ENCODE results near the gene OR4K5.

OR4K5 gene, protein sequence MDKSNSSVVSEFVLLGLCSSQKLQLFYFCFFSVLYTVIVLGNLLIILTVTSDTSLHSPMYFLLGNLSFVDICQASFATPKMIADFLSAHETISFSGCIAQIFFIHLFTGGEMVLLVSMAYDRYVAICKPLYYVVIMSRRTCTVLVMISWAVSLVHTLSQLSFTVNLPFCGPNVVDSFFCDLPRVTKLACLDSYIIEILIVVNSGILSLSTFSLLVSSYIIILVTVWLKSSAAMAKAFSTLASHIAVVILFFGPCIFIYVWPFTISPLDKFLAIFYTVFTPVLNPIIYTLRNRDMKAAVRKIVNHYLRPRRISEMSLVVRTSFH

DNA sequence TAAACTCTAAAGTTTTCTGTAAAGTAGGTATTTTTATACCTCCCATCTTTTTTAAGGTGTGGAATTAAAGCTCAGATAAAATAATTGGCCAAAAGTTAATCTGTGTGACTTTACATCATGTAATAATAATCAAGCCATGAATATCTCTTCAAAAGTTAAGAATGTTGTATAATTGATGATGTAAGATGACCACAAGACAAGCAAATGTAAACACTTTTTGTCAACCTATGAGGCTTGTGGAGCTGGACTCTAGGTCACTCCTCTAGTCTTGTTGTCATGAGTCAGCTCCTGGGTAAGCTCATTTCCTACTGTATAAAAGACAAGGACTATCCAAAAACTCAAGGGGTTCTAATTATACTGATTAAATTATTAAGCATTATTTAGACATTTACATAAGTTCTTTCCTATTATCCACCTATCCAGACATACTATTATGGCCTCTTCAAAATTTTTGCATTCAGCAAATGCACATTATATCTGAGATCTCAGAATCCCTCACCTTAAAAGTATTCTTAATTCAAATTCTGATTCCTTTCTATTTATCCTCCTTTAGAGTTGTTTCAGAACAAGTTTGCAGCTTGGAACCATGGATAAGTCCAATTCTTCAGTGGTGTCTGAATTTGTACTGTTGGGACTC lies at the start of gene OR4K5:
OR4K5 (plus strand) TSS at position 587 of the 637 bp plus-strand sequence; CDS start at position 587, 0 bp downstream.
- TF ChIP-seq ZNF248 (tag by site-specific recombination; IDR thresholded peaks at IDR 0.05) = no peak
- no peak for TF ChIP-seq ZNF169 (tag by site-specific recombination; IDR thresholded peaks at IDR 0.05)
- no peak for TF ChIP-seq ZEB2 (tag by site-specific recombination; IDR thresholded peaks at IDR 0.05)
- TF ChIP-seq ZNF324 (tag by site-specific recombination; IDR thresholded peaks at IDR 0.05) = no peak
- no peak for TF ChIP-seq ZNF302 (tag by site-specific recombination; IDR thresholded peaks at IDR 0.05; ENCODE audit: low read depth)
- no peak for TF ChIP-seq KLF7 (tag by site-specific recombination; IDR thresholded peaks at IDR 0.05; ENCODE audit: borderline replicate concordance)
- no peak for TF ChIP-seq KLF9 (tag by site-specific recombination; IDR thresholded peaks at IDR 0.05; ENCODE audit: low read depth)
- no peak for TF ChIP-seq ZNF184 (tag by site-specific recombination; IDR thresholded peaks at IDR 0.05)
- no peak for TF ChIP-seq MEIS1 (CRISPR knock-in tag; IDR thresholded peaks at IDR 0.05; ENCODE audit: borderline replicate concordance)
- TF ChIP-seq ZNF585B (tag by site-specific recombination; IDR thresholded peaks at IDR 0.05) = no peak
- TF ChIP-seq, protein P1, sequence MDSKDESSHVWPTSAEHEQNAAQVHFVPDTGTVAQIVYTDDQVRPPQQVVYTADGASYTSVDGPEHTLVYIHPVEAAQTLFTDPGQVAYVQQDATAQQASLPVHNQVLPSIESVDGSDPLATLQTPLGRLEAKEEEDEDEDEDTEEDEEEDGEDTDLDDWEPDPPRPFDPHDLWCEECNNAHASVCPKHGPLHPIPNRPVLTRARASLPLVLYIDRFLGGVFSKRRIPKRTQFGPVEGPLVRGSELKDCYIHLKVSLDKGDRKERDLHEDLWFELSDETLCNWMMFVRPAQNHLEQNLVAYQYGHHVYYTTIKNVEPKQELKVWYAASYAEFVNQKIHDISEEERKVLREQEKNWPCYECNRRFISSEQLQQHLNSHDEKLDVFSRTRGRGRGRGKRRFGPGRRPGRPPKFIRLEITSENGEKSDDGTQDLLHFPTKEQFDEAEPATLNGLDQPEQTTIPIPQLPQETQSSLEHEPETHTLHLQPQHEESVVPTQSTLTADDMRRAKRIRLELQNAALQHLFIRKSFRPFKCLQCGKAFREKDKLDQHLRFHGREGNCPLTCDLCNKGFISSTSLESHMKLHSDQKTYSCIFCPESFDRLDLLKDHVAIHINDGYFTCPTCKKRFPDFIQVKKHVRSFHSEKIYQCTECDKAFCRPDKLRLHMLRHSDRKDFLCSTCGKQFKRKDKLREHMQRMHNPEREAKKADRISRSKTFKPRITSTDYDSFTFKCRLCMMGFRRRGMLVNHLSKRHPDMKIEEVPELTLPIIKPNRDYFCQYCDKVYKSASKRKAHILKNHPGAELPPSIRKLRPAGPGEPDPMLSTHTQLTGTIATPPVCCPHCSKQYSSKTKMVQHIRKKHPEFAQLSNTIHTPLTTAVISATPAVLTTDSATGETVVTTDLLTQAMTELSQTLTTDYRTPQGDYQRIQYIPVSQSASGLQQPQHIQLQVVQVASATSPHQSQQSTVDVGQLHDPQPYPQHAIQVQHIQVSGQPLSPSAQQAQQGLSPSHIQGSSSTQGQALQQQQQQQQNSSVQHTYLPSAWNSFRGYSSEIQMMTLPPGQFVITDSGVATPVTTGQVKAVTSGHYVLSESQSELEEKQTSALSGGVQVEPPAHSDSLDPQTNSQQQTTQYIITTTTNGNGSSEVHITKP (tag by site-specific recombination; IDR thresholded peaks at IDR 0.05) = no peak
- TF ChIP-seq, protein P2, sequence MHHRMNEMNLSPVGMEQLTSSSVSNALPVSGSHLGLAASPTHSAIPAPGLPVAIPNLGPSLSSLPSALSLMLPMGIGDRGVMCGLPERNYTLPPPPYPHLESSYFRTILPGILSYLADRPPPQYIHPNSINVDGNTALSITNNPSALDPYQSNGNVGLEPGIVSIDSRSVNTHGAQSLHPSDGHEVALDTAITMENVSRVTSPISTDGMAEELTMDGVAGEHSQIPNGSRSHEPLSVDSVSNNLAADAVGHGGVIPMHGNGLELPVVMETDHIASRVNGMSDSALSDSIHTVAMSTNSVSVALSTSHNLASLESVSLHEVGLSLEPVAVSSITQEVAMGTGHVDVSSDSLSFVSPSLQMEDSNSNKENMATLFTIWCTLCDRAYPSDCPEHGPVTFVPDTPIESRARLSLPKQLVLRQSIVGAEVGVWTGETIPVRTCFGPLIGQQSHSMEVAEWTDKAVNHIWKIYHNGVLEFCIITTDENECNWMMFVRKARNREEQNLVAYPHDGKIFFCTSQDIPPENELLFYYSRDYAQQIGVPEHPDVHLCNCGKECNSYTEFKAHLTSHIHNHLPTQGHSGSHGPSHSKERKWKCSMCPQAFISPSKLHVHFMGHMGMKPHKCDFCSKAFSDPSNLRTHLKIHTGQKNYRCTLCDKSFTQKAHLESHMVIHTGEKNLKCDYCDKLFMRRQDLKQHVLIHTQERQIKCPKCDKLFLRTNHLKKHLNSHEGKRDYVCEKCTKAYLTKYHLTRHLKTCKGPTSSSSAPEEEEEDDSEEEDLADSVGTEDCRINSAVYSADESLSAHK (tag by site-specific recombination; IDR thresholded peaks at IDR 0.05) = no peak
- TF ChIP-seq, protein P3, sequence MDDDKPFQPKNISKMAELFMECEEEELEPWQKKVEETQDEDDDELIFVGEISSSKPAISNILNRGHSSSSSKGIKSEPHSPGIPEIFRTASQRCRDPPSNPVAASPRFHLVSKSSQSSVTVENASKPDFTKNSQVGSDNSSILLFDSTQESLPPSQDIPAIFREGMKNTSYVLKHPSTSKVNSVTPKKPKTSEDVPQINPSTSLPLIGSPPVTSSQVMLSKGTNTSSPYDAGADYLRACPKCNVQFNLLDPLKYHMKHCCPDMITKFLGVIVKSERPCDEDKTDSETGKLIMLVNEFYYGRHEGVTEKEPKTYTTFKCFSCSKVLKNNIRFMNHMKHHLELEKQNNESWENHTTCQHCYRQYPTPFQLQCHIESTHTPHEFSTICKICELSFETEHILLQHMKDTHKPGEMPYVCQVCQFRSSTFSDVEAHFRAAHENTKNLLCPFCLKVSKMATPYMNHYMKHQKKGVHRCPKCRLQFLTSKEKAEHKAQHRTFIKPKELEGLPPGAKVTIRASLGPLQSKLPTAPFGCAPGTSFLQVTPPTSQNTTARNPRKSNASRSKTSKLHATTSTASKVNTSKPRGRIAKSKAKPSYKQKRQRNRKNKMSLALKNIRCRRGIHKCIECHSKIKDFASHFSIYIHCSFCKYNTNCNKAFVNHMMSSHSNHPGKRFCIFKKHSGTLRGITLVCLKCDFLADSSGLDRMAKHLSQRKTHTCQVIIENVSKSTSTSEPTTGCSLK (tag by site-specific recombination; IDR thresholded peaks at IDR 0.05) = no peak
- TF ChIP-seq ZXDB (tag by site-specific recombination; IDR thresholded peaks at IDR 0.05) = no peak
- TF ChIP-seq ZNF514 (tag by site-specific recombination; IDR thresholded peaks at IDR 0.05) = no peak
- no peak within 1 kb of the TSS for H3K27ac ChIP-seq (ENCODE audit: extremely low read depth, low read depth, low read length)
- H3K36me3 ChIP-seq (ENCODE audit: control insufficient read depth in 2 of 2, insufficient read depth in 1 of 2, low read length in 2 of 2) = no peaks in the 10 kb centered on the region
- H3K4me3 ChIP-seq (ENCODE audit: low read depth, low read length) = no peak within 1 kb of the TSS
- H3K4me1 ChIP-seq (ENCODE audit: control insufficient read depth, insufficient read depth, low read length) = no peaks in the 10 kb centered on the region
- POLR2A ChIA-PET = no interaction called here
- CTCF ChIA-PET = interaction anchor here (0.7 kb wide), 1 partner anchor 23 kb away, joined by 3 read pairs; no protein-coding TSS in a partner anchor
- H3K9me3 ChIP-seq (ENCODE audit: control insufficient read depth, insufficient read depth, low read depth, low read length) = no peaks in the 10 kb centered on the region

DNA sequence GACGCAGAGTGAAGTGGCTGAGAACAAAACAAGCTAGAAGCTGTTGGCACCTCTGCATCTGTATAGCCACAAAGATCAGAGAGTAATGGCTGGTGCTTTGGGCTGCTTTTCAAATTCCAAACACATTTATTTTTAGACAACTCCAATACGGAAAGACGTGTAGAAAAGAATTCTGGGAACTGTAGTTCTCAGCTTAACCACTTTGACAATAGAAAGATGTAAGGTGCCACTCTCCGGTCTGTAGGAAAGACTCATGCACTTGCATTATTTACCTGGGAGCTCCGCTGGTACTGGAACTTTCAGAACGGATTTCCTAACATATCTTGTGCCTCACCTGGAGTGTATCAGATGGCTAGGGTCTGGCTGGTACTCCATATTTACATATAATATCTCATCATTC lies 47.2 kb upstream of the OR4K5 start:
- CTCF ChIA-PET = no interaction called here

More for the DNA sequence above, 47.2 kb upstream of the OR4K5 start:
- peak; percentile 49 for TF ChIP-seq ZNF335 (tag by site-specific recombination; conservative IDR thresholded peaks at IDR 0.05)
- no peak for TF ChIP-seq BCL11B (tag by site-specific recombination; IDR thresholded peaks at IDR 0.05; ENCODE audit: low read depth)
- H3K4me1 ChIP-seq (ENCODE audit: control insufficient read depth, insufficient read depth, low read length) = no peaks in the 10 kb centered on the region
- H3K9me3 ChIP-seq (ENCODE audit: control insufficient read depth, insufficient read depth, low read depth, low read length) = no peaks in the 10 kb centered on the region
- no peaks in the 10 kb centered on the region for H3K36me3 ChIP-seq (ENCODE audit: control insufficient read depth in 2 of 2, insufficient read depth in 1 of 2, low read length in 2 of 2)
- POLR2A ChIA-PET = no interaction called here
- H3K27ac ChIP-seq (ENCODE audit: extremely low read depth, low read depth, low read length) = no peak overlapping the region
- H3K4me3 ChIP-seq (ENCODE audit: low read depth, low read length) = no peak overlapping the region

Data from HEK293 (cell line).